Hepatocyte (in vitro differentiated cells): Measurements from ENCODE around the gene KDM3A. TPM values are rescaled to one million over a fixed set of nuclear protein-coding genes. Genes with fewer than 3 reads are reported as not detected.

Source experiments
- DNase-seq: peaks from one replicate; pipeline ENCODE4 v3.0.0-alpha.2; 2016; ENCODE audit warnings: low spot score
- H2AFZ ChIP-seq: fragments of 200-600 bp; sonication (generic); 2 replicates; pipeline ENCODE4 v1.6.0; 2016; ENCODE audit warnings: antibody characterized with exemption, mild to moderate bottlenecking
- H3K27ac ChIP-seq: fragments of 200-600 bp; sonication (generic); 2 replicates; pipeline ENCODE4 v1.5.1; 2016; ENCODE audit warnings: mild to moderate bottlenecking
- H3K27me3 ChIP-seq: fragments of 200-600 bp; sonication (generic); 2 replicates; pipeline ENCODE4 v1.6.1; 2016
- H3K36me3 ChIP-seq: fragments of 200-600 bp; sonication (generic); replicated peaks from 2 replicates; pipeline ENCODE4 v1.5.1; 2016; ENCODE audit warnings: low read depth; ENCODE audit not compliant: insufficient read depth
- H3K4me1 ChIP-seq: fragments of 200-600 bp; sonication (generic); 2 replicates; pipeline ENCODE4 v1.5.1; 2016; ENCODE audit warnings: mild to moderate bottlenecking, moderate library complexity; ENCODE audit not compliant: insufficient read depth
- H3K4me2 ChIP-seq: fragments of 200-600 bp; sonication (generic); 2 replicates; pipeline ENCODE4 v1.6.0; 2016
- H3K4me3 ChIP-seq: fragments of 200-600 bp; sonication (generic); 2 replicates; pipeline ENCODE4 v1.5.1; 2016; ENCODE audit warnings: mild to moderate bottlenecking
- H3K79me2 ChIP-seq: fragments of 200-600 bp; sonication (generic); 2 replicates; pipeline ENCODE4 v1.6.0; 2017; ENCODE audit warnings: mild to moderate bottlenecking
- H3K9me2 ChIP-seq: fragments of 200-600 bp; sonication (generic); replicated peaks from 2 replicates; pipeline ENCODE4 v1.6.0; 2017; ENCODE audit warnings: mild to moderate bottlenecking; ENCODE audit not compliant: insufficient read depth
- H3K9me3 ChIP-seq: fragments of 200-600 bp; sonication (generic); 2 replicates; pipeline ENCODE4 v1.5.1; 2016; ENCODE audit warnings: low read depth, mild to moderate bottlenecking
- H4K20me1 ChIP-seq: fragments of 200-600 bp; sonication (generic); 2 replicates; pipeline ENCODE4 v1.6.0; 2016; ENCODE audit warnings: mild to moderate bottlenecking; ENCODE audit not compliant: insufficient read depth, poor library complexity, severe bottlenecking
- CTCF ChIP-seq: fragments of 200-600 bp; sonication (generic); IDR thresholded peaks from 2 replicates; pipeline ENCODE4 v1.5.1; 2016; ENCODE audit warnings: antibody characterized with exemption, mild to moderate bottlenecking; ENCODE audit not compliant: poor library complexity
- EZH2 ChIP-seq: fragments of 200-600 bp; sonication (generic); IDR thresholded peaks from 2 replicates; pipeline ENCODE4 v1.6.1; 2016; ENCODE audit warnings: antibody characterized with exemption, mild to moderate bottlenecking, borderline replicate concordance
- EZH2phosphoT487 ChIP-seq: fragments of 200-600 bp; sonication (generic); IDR thresholded peaks from one replicate; pipeline ENCODE4 v1.6.1; 2018; ENCODE audit warnings: antibody characterized with exemption, mild to moderate bottlenecking, low read depth, moderate library complexity; ENCODE audit not compliant: unreplicated experiment, severe bottlenecking
- WGBS: methylation state at CpG from one replicate; pipeline ENCODE4 v1.1.6; 2016; ENCODE audit warnings: low lambda C conversion rate; ENCODE audit errors: missing lambda C conversion rate; 5-methylcytosine and 5-hydroxymethylcytosine counted together
- polyA plus RNA-seq: library from polyadenylated mRNA; unstranded; fragments of >200 nt; fragmentation: Nextera tagmentation; extraction: Ambion mirVana; gene quantifications from 2 replicates; pipeline ENCODE4 v1.2.1, GENCODE V29; 2016
- total RNA-seq: library from RNA; depleted of rRNA; stranded (reverse); fragments of >200 nt; gene quantifications from 2 replicates; pipeline ENCODE4 v1.2.3, GENCODE V29; 2014

Gene KDM3A
- total and polyA plus RNA-seq, 2 experiments from 2014 or later: 13.8 to 37.5 TPM

GRCh38 chr2:86430368-86430767, 10.8 kb upstream of the KDM3A start:
- Histone ChIP-seq H3K9me3 (no peaks in the 10 kb centered on the region), H3K4me2 (no peak overlapping the region), H3K27me3 (no peaks in the 10 kb centered on the region), H3K4me1 (no peaks in the 10 kb centered on the region), H3K79me2 (no peaks in the 10 kb centered on the region), H3K27ac (no peak overlapping the region), H3K9me2 (no peaks in the 10 kb centered on the region), H3K4me3 (no peak overlapping the region), H2AFZ (no peak overlapping the region), H3K36me3 (no peaks in the 10 kb centered on the region), H4K20me1 (no peaks in the 10 kb centered on the region)
- DNase-seq: no peak
- WGBS: 92% methylated on average over 1 of the region's 1 CpG
- TF ChIP-seq CTCF (no peak), EZH2 (no peak), EZH2phosphoT487 (no peak)

- no peaks in the 10 kb centered on the region for H3K9me3 ChIP-seq
- H3K4me3 ChIP-seq: no peak overlapping the region
- no peaks in the 10 kb centered on the region for H3K9me2 ChIP-seq
- no peak overlapping the region for H3K27ac ChIP-seq
- H3K27me3 ChIP-seq: no peaks in the 10 kb centered on the region
- no peaks in the 10 kb centered on the region for H3K4me1 ChIP-seq
- no peak overlapping the region for H3K4me2 ChIP-seq
- H3K36me3 ChIP-seq: no peaks in the 10 kb centered on the region
- H2AFZ ChIP-seq: no peak overlapping the region
- no peaks in the 10 kb centered on the region for H4K20me1 ChIP-seq
- no peak for DNase-seq
- no peak for TF ChIP-seq EZH2phosphoT487
- no peak for TF ChIP-seq CTCF
- TF ChIP-seq EZH2: no peak
- no peaks in the 10 kb centered on the region for H3K79me2 ChIP-seq
- WGBS: 64% methylated on average over 1 of the region's 1 CpG
Measured at GRCh38 chr2:86433137-86433536, 8.0 kb upstream of the KDM3A start.

GRCh38 chr2:86434290-86434689, 6.9 kb upstream of the KDM3A start:
- H3K79me2 ChIP-seq: no peaks in the 10 kb centered on the region
- no peaks in the 10 kb centered on the region for H3K9me2 ChIP-seq
- H3K4me2 ChIP-seq: no peak overlapping the region
- H3K27ac ChIP-seq: no peak overlapping the region
- peaks cover 1% of the 10 kb centered on the region for H3K9me3 ChIP-seq
- no peaks in the 10 kb centered on the region for H3K27me3 ChIP-seq
- TF ChIP-seq EZH2 (no peak), CTCF (no peak), EZH2phosphoT487 (no peak)
- DNase-seq: no peak
- H2AFZ ChIP-seq: no peak overlapping the region
- no peaks in the 10 kb centered on the region for H3K4me1 ChIP-seq
- no peak overlapping the region for H3K4me3 ChIP-seq
- H4K20me1 ChIP-seq: no peaks in the 10 kb centered on the region
- no peaks in the 10 kb centered on the region for H3K36me3 ChIP-seq

- Histone ChIP-seq H3K4me1 (no peaks in the 10 kb centered on the region), H2AFZ (no peak overlapping the region), H3K79me2 (no peaks in the 10 kb centered on the region), H3K4me3 (no peak overlapping the region), H3K4me2 (no peak overlapping the region), H4K20me1 (no peaks in the 10 kb centered on the region), H3K36me3 (no peaks in the 10 kb centered on the region), H3K27ac (no peak overlapping the region), H3K27me3 (no peaks in the 10 kb centered on the region), H3K9me2 (no peaks in the 10 kb centered on the region), H3K9me3 (peaks cover 11% of the 10 kb centered on the region)
- WGBS: 96% methylated on average over 4 of the region's 4 CpGs
- TF ChIP-seq EZH2phosphoT487 (no peak), EZH2 (no peak), CTCF (no peak)
- DNase-seq: no peak
Measured at GRCh38 chr2:86435531-86435930, 5.6 kb upstream of the KDM3A start.
